ENCODE measurements around the gene AJM1. TPM values are rescaled to one million over a fixed set of nuclear protein-coding genes. Genes with fewer than 3 reads are reported as not detected.

The AJM1 gene
- total RNA-seq, 1 donor from 2014 or later, result 7.4 TPM

- Mint-ChIP-seq H3K9me3 (ENCODE audit: low read depth) (no peaks in the 10 kb centered on the region), H3K4me3 (ENCODE audit: unreplicated experiment) (no peak overlapping the region), H3K36me3 (ENCODE audit: low read depth) (no peaks in the 10 kb centered on the region), H3K27me3 (ENCODE audit: low read depth) (no peaks in the 10 kb centered on the region), H3K4me1 (ENCODE audit: low read depth) (no peaks in the 10 kb centered on the region), H3K27ac (ENCODE audit: unreplicated experiment) (no peak overlapping the region)
- TF ChIP-seq CTCF (IDR thresholded peaks at IDR 0.05), result no peak
- no peak for DNase-seq (ENCODE audit: low spot score)
Measured at GRCh38 chr9:136828474-136829140, 13.7 kb upstream of the AJM1 start.

- Mint-ChIP-seq H3K4me3 (ENCODE audit: unreplicated experiment) (no peak overlapping the region), H3K36me3 (ENCODE audit: low read depth) (no peaks in the 10 kb centered on the region), H3K9me3 (ENCODE audit: low read depth) (no peaks in the 10 kb centered on the region), H3K4me1 (ENCODE audit: low read depth) (no peaks in the 10 kb centered on the region), H3K27ac (ENCODE audit: unreplicated experiment) (no peak overlapping the region), H3K27me3 (ENCODE audit: low read depth) (no peaks in the 10 kb centered on the region)
- DNase-seq (ENCODE audit: low spot score), result no peak
- no peak for TF ChIP-seq CTCF (IDR thresholded peaks at IDR 0.05)
Measured at GRCh38 chr9:136829412-136829811, 12.9 kb upstream of the AJM1 start.

GRCh38 chr9:136829981-136830885 is 12.0 kb upstream of the AJM1 start:
- Mint-ChIP-seq H3K9me3 (ENCODE audit: low read depth) (no peaks in the 10 kb centered on the region), H3K4me1 (ENCODE audit: low read depth) (no peaks in the 10 kb centered on the region), H3K36me3 (ENCODE audit: low read depth) (no peaks in the 10 kb centered on the region), H3K27me3 (ENCODE audit: low read depth) (no peaks in the 10 kb centered on the region), H3K4me3 (ENCODE audit: unreplicated experiment) (no peak overlapping the region), H3K27ac (ENCODE audit: unreplicated experiment) (no peak overlapping the region)
- TF ChIP-seq CTCF (IDR thresholded peaks at IDR 0.05), result no peak
- DNase-seq (ENCODE audit: low spot score), result no peak

GRCh38 chr9:136831002-136831719 is 11.1 kb upstream of the AJM1 start:
- no peak overlapping the region for H3K27ac Mint-ChIP-seq (ENCODE audit: unreplicated experiment)
- DNase-seq (ENCODE audit: low spot score), result no peak
- no peaks in the 10 kb centered on the region for H3K4me1 Mint-ChIP-seq (ENCODE audit: low read depth)
- no peak overlapping the region for H3K4me3 Mint-ChIP-seq (ENCODE audit: unreplicated experiment)
- H3K27me3 Mint-ChIP-seq (ENCODE audit: low read depth), result no peaks in the 10 kb centered on the region
- H3K36me3 Mint-ChIP-seq (ENCODE audit: low read depth), result no peaks in the 10 kb centered on the region
- TF ChIP-seq CTCF (IDR thresholded peaks at IDR 0.05), result no peak
- no peaks in the 10 kb centered on the region for H3K9me3 Mint-ChIP-seq (ENCODE audit: low read depth)

- TF ChIP-seq CTCF (IDR thresholded peaks at IDR 0.05), result no peak
- no peak overlapping the region for H3K27ac Mint-ChIP-seq (ENCODE audit: unreplicated experiment)
Measured at GRCh38 chr9:136831720-136832104, 10.6 kb upstream of the AJM1 start.

More at GRCh38 chr9:136831720-136832104, 10.6 kb upstream of the AJM1 start:
- no peaks in the 10 kb centered on the region for H3K9me3 Mint-ChIP-seq (ENCODE audit: low read depth)
- no peaks in the 10 kb centered on the region for H3K36me3 Mint-ChIP-seq (ENCODE audit: low read depth)
- H3K4me1 Mint-ChIP-seq (ENCODE audit: low read depth), result no peaks in the 10 kb centered on the region
- H3K27me3 Mint-ChIP-seq (ENCODE audit: low read depth), result no peaks in the 10 kb centered on the region
- no peak for DNase-seq (ENCODE audit: low spot score)
- no peak overlapping the region for H3K4me3 Mint-ChIP-seq (ENCODE audit: unreplicated experiment)
